ENCODE measurements around the gene PRKD2.
"Not testable (repeated sequence)": the region's sequence is repeated elsewhere in the genome, so short reads cannot be mapped to it uniquely, and the experiment has no call there.

Gene PRKD2

GRCh38 chr19:46712768-46713338 is 4.1 kb downstream of the PRKD2 start:
- in situ Hi-C loops (cut with MboI; ENCODE audit: low sequenced_read_pairs), result not testable (repeated sequence)

- in situ Hi-C loops (cut with MboI; ENCODE audit: low sequenced_read_pairs), result no loop called here
These were observed 6.2 kb downstream of the PRKD2 start for GRCh38 chr19:46710687-46711086.

GRCh38 chr19:46704379-46705076 is 12.4 kb downstream of the PRKD2 start:
- in situ Hi-C loops (cut with MboI; ENCODE audit: low sequenced_read_pairs), result no loop called here

- in situ Hi-C loops (cut with MboI; ENCODE audit: low sequenced_read_pairs), result no loop called here
These were observed 16.2 kb downstream of the PRKD2 start for GRCh38 chr19:46700704-46701103.

- in situ Hi-C loops (cut with MboI; ENCODE audit: low sequenced_read_pairs), result no loop called here
These were observed 18.3 kb downstream of the PRKD2 start for GRCh38 chr19:46698395-46699321.

- in situ Hi-C loops (cut with MboI; ENCODE audit: low sequenced_read_pairs), result no loop called here
These were observed 19.5 kb downstream of the PRKD2 start for GRCh38 chr19:46697204-46697960.

- in situ Hi-C loops (cut with MboI; ENCODE audit: low sequenced_read_pairs), result no loop called here
These were observed 20.1 kb downstream of the PRKD2 start for GRCh38 chr19:46696866-46697203.

- in situ Hi-C loops (cut with MboI; ENCODE audit: low sequenced_read_pairs), result no loop called here
These were observed 20.9 kb downstream of the PRKD2 start for GRCh38 chr19:46696052-46696451.

- in situ Hi-C loops (cut with MboI; ENCODE audit: low sequenced_read_pairs), result no loop called here
These were observed 23.2 kb downstream of the PRKD2 start for GRCh38 chr19:46693760-46694159.

GRCh38 chr19:46692918-46693722 is 23.8 kb downstream of the PRKD2 start:
- in situ Hi-C loops (cut with MboI; ENCODE audit: low sequenced_read_pairs), result no loop called here

GRCh38 chr19:46691948-46692347 is 25.0 kb downstream of the PRKD2 start:
- in situ Hi-C loops (cut with MboI; ENCODE audit: low sequenced_read_pairs), result no loop called here

GRCh38 chr19:46691104-46691503 is 25.8 kb downstream of the PRKD2 start:
- in situ Hi-C loops (cut with MboI; ENCODE audit: low sequenced_read_pairs), result no loop called here

GRCh38 chr19:46689358-46689757 is 27.6 kb downstream of the PRKD2 start:
- in situ Hi-C loops (cut with MboI; ENCODE audit: low sequenced_read_pairs), result no loop called here

- in situ Hi-C loops (cut with MboI; ENCODE audit: low sequenced_read_pairs), result no loop called here
These were observed 29.3 kb downstream of the PRKD2 start for GRCh38 chr19:46687438-46688145.

- in situ Hi-C loops (cut with MboI; ENCODE audit: low sequenced_read_pairs), result no loop called here
These were observed 31.7 kb downstream of the PRKD2 start for GRCh38 chr19:46685189-46685588.

- in situ Hi-C loops (cut with MboI; ENCODE audit: low sequenced_read_pairs), result no loop called here
These were observed 38.7 kb downstream of the PRKD2 start for GRCh38 chr19:46678110-46678732.

GRCh38 chr19:46674416-46675178 is 42.3 kb downstream of the PRKD2 start:
- in situ Hi-C loops (cut with MboI; ENCODE audit: low sequenced_read_pairs), result no loop called here

- in situ Hi-C loops (cut with MboI; ENCODE audit: low sequenced_read_pairs), result no loop called here
These were observed 46.1 kb downstream of the PRKD2 start for GRCh38 chr19:46670813-46671212.

Measured in HL-60/S4 (cell line).